Muscle layer of colon (tissue), 2 donors: ENCODE data around the gene KLHL22.

Source experiments
- H3K27ac ChIP-seq: one replicate; pipeline ENCODE4 v1.7.0; 2013; ENCODE audit warnings: low read depth, mild to moderate bottlenecking, low read length, moderate library complexity
- H3K27me3 ChIP-seq, 2 donors: one replicate each; pipeline ENCODE4 v1.7.0; 2013; ENCODE audit warnings: low read length in 2 of 2, mild to moderate bottlenecking in 2 of 2; ENCODE audit not compliant: insufficient read depth in 2 of 2, control insufficient read depth in 1 of 2
- H3K36me3 ChIP-seq: one replicate; pipeline ENCODE4 v1.7.0; 2013; ENCODE audit warnings: mild to moderate bottlenecking, low read length; ENCODE audit not compliant: insufficient read depth
- H3K4me1 ChIP-seq: one replicate; pipeline ENCODE4 v1.7.0; 2013; ENCODE audit warnings: mild to moderate bottlenecking, low read length; ENCODE audit not compliant: insufficient read depth
- H3K4me3 ChIP-seq, 2 donors: one replicate each; pipeline ENCODE4 v1.7.0; 2013; ENCODE audit warnings: low read length in 2 of 2, low read depth in 1 of 2, mild to moderate bottlenecking in 1 of 2, moderate library complexity in 1 of 2
- H3K9ac ChIP-seq: one replicate; pipeline ENCODE4 v1.7.0; 2013; ENCODE audit warnings: low read length
- H3K9me3 ChIP-seq: one replicate; pipeline ENCODE4 v1.7.0; 2013; ENCODE audit warnings: mild to moderate bottlenecking, low read length
- donor health status: abdominal sarcoma.
- donor health status: Adenocarcinoma of cecum.

The KLHL22 gene

GRCh38 chr22:20448630-20449029, 47.0 kb downstream of the KLHL22 start:
- H3K4me1 ChIP-seq: no peaks in the 10 kb centered on the region
- H3K9me3 ChIP-seq: no peaks in the 10 kb centered on the region
- no peak overlapping the region for H3K27ac ChIP-seq
- no peak overlapping the region for H3K9ac ChIP-seq
- H3K4me3 ChIP-seq: no peak overlapping the region
- H3K36me3 ChIP-seq: peaks cover 38% of the 10 kb centered on the region
- no peaks in the 10 kb centered on the region for H3K27me3 ChIP-seq

- Histone ChIP-seq H3K9ac (no peak overlapping the region), H3K4me3 (no peak overlapping the region), H3K27me3 (no peaks in the 10 kb centered on the region), H3K27ac (no peak overlapping the region), H3K4me1 (no peaks in the 10 kb centered on the region), H3K36me3 (peaks cover 45% of the 10 kb centered on the region), H3K9me3 (no peaks in the 10 kb centered on the region)
Observed at GRCh38 chr22:20446383-20446970, 49.1 kb downstream of the KLHL22 start.

GRCh38 chr22:20444325-20444724, 51.3 kb downstream of the KLHL22 start:
- H3K27me3 ChIP-seq: no peaks in the 10 kb centered on the region
- H3K4me3 ChIP-seq: no peak overlapping the region
- no peaks in the 10 kb centered on the region for H3K4me1 ChIP-seq
- no peak overlapping the region for H3K27ac ChIP-seq
- H3K9ac ChIP-seq: no peak overlapping the region
- peaks cover 37% of the 10 kb centered on the region for H3K36me3 ChIP-seq
- H3K9me3 ChIP-seq: no peaks in the 10 kb centered on the region

GRCh38 chr22:20442485-20443284, 52.9 kb downstream of the KLHL22 start:
- Histone ChIP-seq H3K9ac (no peak overlapping the region), H3K9me3 (no peaks in the 10 kb centered on the region), H3K4me3 (no peak overlapping the region), H3K27ac (no peak overlapping the region), H3K27me3 (no peaks in the 10 kb centered on the region), H3K4me1 (peaks cover 10% of the 10 kb centered on the region), H3K36me3 (peaks cover 37% of the 10 kb centered on the region)

- Histone ChIP-seq H3K4me3 (no peak overlapping the region), H3K4me1 (peaks cover 10% of the 10 kb centered on the region), H3K27me3 (no peaks in the 10 kb centered on the region), H3K27ac (no peak overlapping the region), H3K9me3 (no peaks in the 10 kb centered on the region), H3K36me3 (peaks cover 37% of the 10 kb centered on the region), H3K9ac (no peak overlapping the region)
Observed at GRCh38 chr22:20441631-20442484, 53.7 kb downstream of the KLHL22 start.

- H3K9me3 ChIP-seq: no peaks in the 10 kb centered on the region
- H3K4me3 ChIP-seq: no peak overlapping the region
- H3K4me1 ChIP-seq: peaks cover 12% of the 10 kb centered on the region
- no peak overlapping the region for H3K27ac ChIP-seq
- no peak overlapping the region for H3K9ac ChIP-seq
- peaks cover 30% of the 10 kb centered on the region for H3K36me3 ChIP-seq
- H3K27me3 ChIP-seq: peaks cover 0 to 8% of the 10 kb centered on the region in 2 donors
Observed at GRCh38 chr22:20440637-20441591, 54.7 kb downstream of the KLHL22 start.

- H3K4me3 ChIP-seq: no peak overlapping the region
- peaks cover 0 to 9% of the 10 kb centered on the region in 2 donors for H3K27me3 ChIP-seq
- no peak overlapping the region for H3K27ac ChIP-seq
- no peak overlapping the region for H3K9ac ChIP-seq
- no peaks in the 10 kb centered on the region for H3K9me3 ChIP-seq
- H3K4me1 ChIP-seq: peaks cover 20% of the 10 kb centered on the region
- peaks cover 24% of the 10 kb centered on the region for H3K36me3 ChIP-seq
Observed at GRCh38 chr22:20439928-20440575, 55.5 kb downstream of the KLHL22 start.

GRCh38 chr22:20439556-20439927, 56.1 kb downstream of the KLHL22 start:
- H3K4me3 ChIP-seq: no peak overlapping the region
- peaks cover 0 to 9% of the 10 kb centered on the region in 2 donors for H3K27me3 ChIP-seq
- no peaks in the 10 kb centered on the region for H3K9me3 ChIP-seq
- peaks cover 20% of the 10 kb centered on the region for H3K4me1 ChIP-seq
- no peak overlapping the region for H3K27ac ChIP-seq
- H3K36me3 ChIP-seq: peaks cover 19% of the 10 kb centered on the region
- no peak overlapping the region for H3K9ac ChIP-seq

GRCh38 chr22:20438678-20439492, 56.7 kb downstream of the KLHL22 start:
- H3K4me1 ChIP-seq: peaks cover 20% of the 10 kb centered on the region
- peaks cover 13% of the 10 kb centered on the region for H3K36me3 ChIP-seq
- H3K27ac ChIP-seq: peak overlapping the region; percentile 78
- peaks cover 0 to 9% of the 10 kb centered on the region in 2 donors for H3K27me3 ChIP-seq
- peak overlapping the region; percentile 36 for H3K9ac ChIP-seq
- no peaks in the 10 kb centered on the region for H3K9me3 ChIP-seq
- H3K4me3 ChIP-seq: peak overlapping the region in 1 of 2 donors; percentile 51

- peaks cover 0 to 9% of the 10 kb centered on the region in 2 donors for H3K27me3 ChIP-seq
- peaks cover 13% of the 10 kb centered on the region for H3K36me3 ChIP-seq
- peaks cover 20% of the 10 kb centered on the region for H3K4me1 ChIP-seq
- peak overlapping the region; percentile 48 to 51 for H3K4me3 ChIP-seq
- H3K9ac ChIP-seq: peak overlapping the region; percentile 36
- peak overlapping the region; percentile 78 for H3K27ac ChIP-seq
- H3K9me3 ChIP-seq: no peaks in the 10 kb centered on the region
Observed at GRCh38 chr22:20438427-20438677, 57.2 kb downstream of the KLHL22 start.
